Natural killer cell (primary cell): Measurements from ENCODE around the gene STYK1. TPM values are rescaled to one million over a fixed set of nuclear protein-coding genes. Genes with fewer than 3 reads are reported as not detected.

Experiments
- ATAC-seq, 3 donors: fragments of 150-1000 bp in 2 of 3; fragments of 200-7000 bp in 1 of 3; cut with Tn5 transposase; 1 replicate in 1 of 3; 2 replicates in 2 of 3; pipeline ENCODE4 v1.10.0; 2021; ENCODE audit warnings: mild to moderate bottlenecking in 2 of 3, moderate library complexity in 2 of 3
- DNase-seq, 2 donors: peaks; one replicate each; pipeline versions ENCODE4 v3.0.0 to v3.0.0-alpha.2; 2013 to 2021; ENCODE audit warnings: mixed read lengths in 1 of 2
- H3K27ac ChIP-seq: one replicate; pipeline ENCODE4 v1.5.1; 2013; ENCODE audit warnings: mild to moderate bottlenecking, low read length
- H3K27me3 ChIP-seq: one replicate; pipeline ENCODE4 v1.6.1; 2013; ENCODE audit warnings: low read length; ENCODE audit not compliant: control insufficient read depth, insufficient read depth
- H3K36me3 ChIP-seq: one replicate; pipeline ENCODE4 v1.6.1; 2013; ENCODE audit warnings: low read length; ENCODE audit not compliant: control insufficient read depth, insufficient read depth
- H3K4me1 ChIP-seq: one replicate; pipeline ENCODE4 v1.6.1; 2013; ENCODE audit warnings: low read length; ENCODE audit not compliant: control insufficient read depth, insufficient read depth
- H3K4me3 ChIP-seq: one replicate; pipeline ENCODE4 v1.5.1; 2013; ENCODE audit warnings: low read length
- H3K9me3 ChIP-seq: one replicate; pipeline ENCODE4 v1.6.1; 2013; ENCODE audit warnings: low read length; ENCODE audit not compliant: control insufficient read depth, insufficient read depth
- H3K27ac Mint-ChIP-seq, 2 donors: one replicate each; pipeline ENCODE4 v1.8.0; 2022; ENCODE audit warnings: mild to moderate bottlenecking in 2 of 2, mixed read lengths in 2 of 2, moderate library complexity in 1 of 2
- H3K27me3 Mint-ChIP-seq, 2 donors: one replicate each; pipeline ENCODE4 v1.8.0; 2022; ENCODE audit warnings: low read depth in 2 of 2, mixed read lengths in 2 of 2
- H3K36me3 Mint-ChIP-seq: one replicate; pipeline ENCODE4 v1.8.0; 2022; ENCODE audit warnings: mixed read lengths
- H3K4me1 Mint-ChIP-seq, 2 donors: one replicate each; pipeline ENCODE4 v1.8.0; 2022; ENCODE audit warnings: mixed read lengths in 2 of 2
- H3K4me3 Mint-ChIP-seq: one replicate; pipeline ENCODE4 v1.8.0; 2022; ENCODE audit warnings: mild to moderate bottlenecking, moderate library complexity, mixed read lengths
- H3K9me3 Mint-ChIP-seq, 2 donors: one replicate each; pipeline ENCODE4 v1.8.0; 2022; ENCODE audit warnings: mixed read lengths in 2 of 2
- CTCF ChIP-seq: fragments of 200-600 bp; IDR thresholded peaks from one replicate; pipeline ENCODE4 v1.8.0; 2022; ENCODE audit warnings: antibody characterized with exemption
- WGBS: methylation state at CpG from one replicate; pipeline ENCODE4 v1.1.7; 2013; ENCODE audit warnings: missing lambda C conversion rate; ENCODE audit not compliant: insufficient coverage; 5-methylcytosine and 5-hydroxymethylcytosine counted together
- intact Hi-C: fragments of 100-400 bp; cut with micrococcal nuclease; formaldehyde crosslinking; loops from one replicate; pipeline ENCODE4 v1.14.2; 2022
- total RNA-seq, 4 donors: library from RNA; stranded (reverse); fragments of 120-200 nt in 1 of 4; gene quantifications; one replicate each; pipeline versions ENCODE4 v1.2.3 to v1.2.4, GENCODE V29; 2013 to 2022

Gene STYK1
- total RNA-seq, 3 donors from 2014 or later (not counting 1 experiment from before 2014, with no cell fraction given), result 2.0 to 2.6 (median 2.4) TPM

GRCh38 chr12:10635306-10635705, 38.5 kb downstream of the STYK1 start:
- no peaks in the 10 kb centered on the region for H3K36me3 ChIP-seq
- intact Hi-C loops, result no loop called here
- no peak for TF ChIP-seq CTCF
- Mint-ChIP-seq H3K9me3 (no peaks in the 10 kb centered on the region), H3K36me3 (no peaks in the 10 kb centered on the region), H3K4me1 (no peaks in the 10 kb centered on the region), H3K4me3 (no peak overlapping the region), H3K27me3 (peaks cover 6 to 10% of the 10 kb centered on the region in 2 donors), H3K27ac (no peak overlapping the region)
- no peaks in the 10 kb centered on the region for H3K4me1 ChIP-seq
- no peak overlapping the region for H3K4me3 ChIP-seq
- ATAC-seq, result no peak
- no peak for DNase-seq
- H3K27me3 ChIP-seq, result no peaks in the 10 kb centered on the region
- WGBS, result 100% methylated on average over 1 of the region's 2 CpGs
- no peaks in the 10 kb centered on the region for H3K9me3 ChIP-seq
- H3K27ac ChIP-seq, result no peak overlapping the region

GRCh38 chr12:10634427-10634826, 39.4 kb downstream of the STYK1 start:
- no peaks in the 10 kb centered on the region for H3K36me3 Mint-ChIP-seq
- H3K27ac Mint-ChIP-seq, result no peak overlapping the region
- no peaks in the 10 kb centered on the region for H3K4me1 Mint-ChIP-seq
- Histone ChIP-seq H3K9me3 (no peaks in the 10 kb centered on the region), H3K36me3 (no peaks in the 10 kb centered on the region), H3K27me3 (no peaks in the 10 kb centered on the region), H3K4me3 (no peak overlapping the region), H3K4me1 (no peaks in the 10 kb centered on the region), H3K27ac (no peak overlapping the region)
- DNase-seq (no peak), ATAC-seq (no peak)
- intact Hi-C loops, result no loop called here
- no peak for TF ChIP-seq CTCF
- H3K27me3 Mint-ChIP-seq, result peaks cover 6 to 10% of the 10 kb centered on the region in 2 donors
- WGBS, result 91% methylated on average over 5 of the region's 5 CpGs
- H3K9me3 Mint-ChIP-seq, result no peaks in the 10 kb centered on the region
- H3K4me3 Mint-ChIP-seq, result no peak overlapping the region

GRCh38 chr12:10633541-10633940, 40.3 kb downstream of the STYK1 start:
- Histone ChIP-seq H3K4me3 (no peak overlapping the region), H3K4me1 (no peaks in the 10 kb centered on the region), H3K27ac (no peak overlapping the region), H3K36me3 (no peaks in the 10 kb centered on the region), H3K27me3 (no peaks in the 10 kb centered on the region), H3K9me3 (no peaks in the 10 kb centered on the region)
- Mint-ChIP-seq H3K27me3 (peaks cover 3 to 10% of the 10 kb centered on the region in 2 donors), H3K4me1 (no peaks in the 10 kb centered on the region), H3K9me3 (no peaks in the 10 kb centered on the region), H3K4me3 (no peak overlapping the region), H3K27ac (no peak overlapping the region), H3K36me3 (no peaks in the 10 kb centered on the region)
- 82% methylated on average over 3 of the region's 3 CpGs for WGBS
- intact Hi-C loops, result no loop called here
- no peak for TF ChIP-seq CTCF
- no peak for DNase-seq
- ATAC-seq, result no peak

- Histone ChIP-seq H3K27ac (no peak overlapping the region), H3K4me1 (no peaks in the 10 kb centered on the region), H3K9me3 (no peaks in the 10 kb centered on the region), H3K27me3 (no peaks in the 10 kb centered on the region), H3K36me3 (peaks cover 5% of the 10 kb centered on the region), H3K4me3 (no peak overlapping the region)
- intact Hi-C loops, result no loop called here
- no peak for TF ChIP-seq CTCF
- H3K36me3 Mint-ChIP-seq, result no peaks in the 10 kb centered on the region
- H3K27ac Mint-ChIP-seq, result no peak overlapping the region
- H3K4me3 Mint-ChIP-seq, result no peak overlapping the region
- no peak for ATAC-seq
- DNase-seq, result no peak
- peaks cover 6 to 13% of the 10 kb centered on the region in 2 donors for H3K27me3 Mint-ChIP-seq
- H3K4me1 Mint-ChIP-seq, result no peaks in the 10 kb centered on the region
- H3K9me3 Mint-ChIP-seq, result no peaks in the 10 kb centered on the region
These were observed 41.6 kb downstream of the STYK1 start for GRCh38 chr12:10632226-10632625.
